ENCODE measurements around the gene SCYGR2. TPM values are rescaled to one million over a fixed set of nuclear protein-coding genes. Genes with fewer than 3 reads are reported as not detected.

SCYGR2 gene
- total RNA-seq, 3 donors from 2014 or later = not detected

DNA sequence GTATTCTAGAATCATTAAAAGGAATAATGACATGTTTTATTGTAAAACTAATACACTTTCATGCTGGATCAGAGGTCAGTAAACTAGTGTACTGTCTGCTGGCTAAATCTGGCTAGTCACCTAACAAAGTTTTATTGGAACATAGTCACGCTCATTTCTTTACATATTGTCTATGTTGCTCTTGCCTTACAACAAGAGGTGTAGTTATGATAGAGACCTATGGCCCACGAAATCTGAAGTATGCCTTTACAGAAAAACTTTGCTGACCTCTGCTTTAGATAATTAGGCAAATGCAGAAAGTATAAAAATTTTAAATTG, 29.9 kb upstream of the SCYGR2 start:
- H3K4me3 ChIP-seq = no peak overlapping the region
- intact Hi-C loops (cut with DNase I; ENCODE audit: low total_unique reads) = no loop called here
- TF ChIP-seq CTCF (IDR thresholded peaks at IDR 0.05) (no peak), POLR2A (IDR thresholded peaks at IDR 0.05) (no peak), POLR2AphosphoS5 (IDR thresholded peaks at IDR 0.05) (no peak)

GRCh38 chr2:227570615-227571014, 28.1 kb upstream of the SCYGR2 start:
- no peak overlapping the region for H3K27ac ChIP-seq
- intact Hi-C loops (cut with DNase I; ENCODE audit: low total_unique reads) = no loop called here
- H3K4me3 ChIP-seq = no peak overlapping the region
- no peaks in the 10 kb centered on the region for H3K9me3 ChIP-seq
- DNase-seq (ENCODE audit: low spot score in 2 of 2) = no peak
- no peaks in the 10 kb centered on the region for H3K27me3 ChIP-seq
- TF ChIP-seq POLR2A (IDR thresholded peaks at IDR 0.05) (no peak), POLR2AphosphoS5 (IDR thresholded peaks at IDR 0.05) (no peak), CTCF (IDR thresholded peaks at IDR 0.05) (no peak)
- no peaks in the 10 kb centered on the region for H3K4me1 ChIP-seq
- H3K36me3 ChIP-seq = no peaks in the 10 kb centered on the region

More for the DNA sequence above, 29.9 kb upstream of the SCYGR2 start:
- no peaks in the 10 kb centered on the region for H3K4me1 ChIP-seq
- H3K27ac ChIP-seq = no peak overlapping the region
- no peaks in the 10 kb centered on the region for H3K9me3 ChIP-seq
- no peaks in the 10 kb centered on the region for H3K27me3 ChIP-seq
- no peaks in the 10 kb centered on the region for H3K36me3 ChIP-seq
- DNase-seq (ENCODE audit: low spot score in 2 of 2) = no peak

DNA sequence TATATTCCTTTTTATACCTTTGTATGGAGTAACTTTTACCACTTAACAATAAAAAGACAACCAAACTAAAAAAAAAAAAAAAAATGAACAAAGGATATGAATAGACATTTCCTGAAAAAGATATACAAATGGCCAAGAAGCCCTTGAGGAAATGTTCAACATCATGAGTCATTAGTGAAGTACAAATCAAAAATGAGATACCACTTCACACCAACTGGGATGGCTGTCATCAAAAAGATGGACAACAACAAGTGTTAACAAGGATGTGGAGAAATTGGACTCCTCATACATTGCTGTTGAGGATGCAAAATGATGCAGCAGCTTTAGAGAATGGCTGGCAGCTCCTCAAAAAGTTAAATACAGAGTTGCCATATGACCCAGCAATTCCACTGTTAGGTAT, 22.6 kb upstream of the SCYGR2 start:
- Histone ChIP-seq H3K27me3 (no peaks in the 10 kb centered on the region), H3K27ac (no peak overlapping the region), H3K4me3 (no peak overlapping the region), H3K36me3 (no peaks in the 10 kb centered on the region), H3K9me3 (no peaks in the 10 kb centered on the region), H3K4me1 (no peaks in the 10 kb centered on the region)
- TF ChIP-seq POLR2A (IDR thresholded peaks at IDR 0.05) (no peak), CTCF (IDR thresholded peaks at IDR 0.05) (no peak), POLR2AphosphoS5 (IDR thresholded peaks at IDR 0.05) (no peak)
- DNase-seq (ENCODE audit: low spot score in 2 of 2) = no peak
- intact Hi-C loops (cut with DNase I; ENCODE audit: low total_unique reads) = no loop called here

DNA sequence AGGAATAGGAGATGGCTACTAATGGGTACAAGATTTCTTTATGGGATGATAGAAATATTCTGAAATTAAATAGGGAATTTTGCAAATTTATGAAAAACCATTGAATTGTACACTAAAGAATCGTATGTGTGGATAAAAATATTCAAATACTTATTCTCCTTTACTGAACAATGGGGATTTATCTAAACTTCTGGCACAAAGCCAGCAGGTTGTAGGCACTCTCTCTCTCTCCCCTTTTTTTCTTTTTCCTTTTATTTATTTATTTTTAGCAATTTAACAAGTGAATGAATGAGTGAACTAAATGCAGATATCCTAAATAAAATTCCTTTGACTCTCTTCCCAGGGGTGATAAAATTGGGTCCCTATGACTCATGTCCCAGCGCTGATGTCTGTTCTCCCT, 21.9 kb upstream of the SCYGR2 start:
- H3K36me3 ChIP-seq = no peaks in the 10 kb centered on the region
- no peak for TF ChIP-seq POLR2AphosphoS5 (IDR thresholded peaks at IDR 0.05)
- no peak for TF ChIP-seq POLR2A (IDR thresholded peaks at IDR 0.05)
- no peak for TF ChIP-seq CTCF (IDR thresholded peaks at IDR 0.05)
- no peak for DNase-seq (ENCODE audit: low spot score in 2 of 2)
- no peaks in the 10 kb centered on the region for H3K4me1 ChIP-seq
- H3K27ac ChIP-seq = no peak overlapping the region
- H3K27me3 ChIP-seq = no peaks in the 10 kb centered on the region
- H3K9me3 ChIP-seq = no peaks in the 10 kb centered on the region
- intact Hi-C loops (cut with DNase I; ENCODE audit: low total_unique reads) = no loop called here
- H3K4me3 ChIP-seq = no peak overlapping the region

GRCh38 chr2:227577555-227577954, 21.1 kb upstream of the SCYGR2 start:
- peaks cover 5 to 6% of the 10 kb centered on the region in 2 donors for H3K9me3 ChIP-seq
- no peak for DNase-seq (ENCODE audit: low spot score in 2 of 2)
- H3K27me3 ChIP-seq = no peaks in the 10 kb centered on the region
- no peak overlapping the region for H3K27ac ChIP-seq
- H3K4me3 ChIP-seq = no peak overlapping the region
- intact Hi-C loops (cut with DNase I; ENCODE audit: low total_unique reads) = no loop called here
- TF ChIP-seq POLR2AphosphoS5 (IDR thresholded peaks at IDR 0.05) = no peak
- TF ChIP-seq CTCF (IDR thresholded peaks at IDR 0.05) = no peak
- TF ChIP-seq POLR2A (IDR thresholded peaks at IDR 0.05) = no peak
- no peaks in the 10 kb centered on the region for H3K4me1 ChIP-seq
- H3K36me3 ChIP-seq = no peaks in the 10 kb centered on the region

Measured in breast epithelium (tissue), 4 donors.